SK-N-SH (cell line): ENCODE measurements around the gene LAMB1. TPM values are rescaled to one million over a fixed set of nuclear protein-coding genes. Genes with fewer than 3 reads are reported as not detected.

Experiments
- CTCF ChIA-PET: fragments of 300-600, 350-600 bp; formaldehyde crosslinking; extraction: SDS; loops from one replicate; lab custom pipeline; 2021; lab: Yijun Ruan, JAX
- POLR2A ChIA-PET: fragments of 350-600 bp; sonication (Branson Sonifier 250); formaldehyde crosslinking; extraction: SDS; loops from one replicate; lab custom pipeline; 2020; ENCODE audit warnings: antibody characterized with exemption, inconsistent platforms; lab: Yijun Ruan, JAX
- DNase-seq: peaks from one replicate; pipeline ENCODE4 v3.0.0; 2012
- H2AFZ ChIP-seq: fragments of 200-600 bp; sonication (generic); 2 replicates; pipeline ENCODE4 v1.8.1; 2016; ENCODE audit warnings: antibody characterized with exemption, mild to moderate bottlenecking, low read depth
- H3F3A ChIP-seq: fragments of 200-600 bp; sonication (generic); replicated peaks from 2 replicates; pipeline ENCODE3; 2016; ENCODE audit warnings: antibody characterized with exemption, mild to moderate bottlenecking; ENCODE audit not compliant: insufficient read depth
- H3K27ac ChIP-seq, 2 experiments: fragments of 200-500 bp in 1 of 2; fragments of 200-600 bp in 1 of 2; sonication (Bioruptor generic) in 1 of 2; sonication (generic), shearing (Covaris generic) in 1 of 2; 2 replicates each; pipeline versions ENCODE4 v1.5.1 to v1.6.1; 2014 to 2016; ENCODE audit warnings: low read depth in 2 of 2, inconsistent platforms in 1 of 2, low read length in 1 of 2, mild to moderate bottlenecking in 1 of 2, mixed read lengths in 1 of 2
- H3K27me3 ChIP-seq: fragments of 200-600 bp; sonication (generic), shearing (Covaris generic); 2 replicates; pipeline ENCODE4 v1.6.1; 2016; ENCODE audit warnings: mixed run types; ENCODE audit not compliant: insufficient read depth
- H3K36me3 ChIP-seq, 2 experiments: fragments of 200-500 bp in 1 of 2; fragments of 200-600 bp in 1 of 2; sonication (Bioruptor generic) in 1 of 2; sonication (generic) in 1 of 2; replicated peaks in 1 of 2; 2 replicates each; pipeline versions ENCODE3 to v1.5.1; 2014 to 2016; ENCODE audit warnings: low read length in 1 of 2, mild to moderate bottlenecking in 1 of 2; ENCODE audit not compliant: insufficient read depth in 2 of 2, control insufficient read depth in 1 of 2
- H3K4me1 ChIP-seq, 2 experiments: fragments of 200-500 bp in 1 of 2; fragments of 200-600 bp in 1 of 2; sonication (Bioruptor generic) in 1 of 2; sonication (generic), shearing (Covaris generic) in 1 of 2; 2 replicates each; pipeline versions ENCODE4 v1.5.1 to v1.6.1; 2014 to 2016; ENCODE audit warnings: low read depth in 1 of 2, low read length in 1 of 2, mixed run types in 1 of 2; ENCODE audit not compliant: insufficient read depth in 2 of 2, control insufficient read depth in 1 of 2
- H3K4me2 ChIP-seq: fragments of 200-600 bp; sonication (generic), shearing (Covaris generic); 2 replicates; pipeline ENCODE4 v1.6.1; 2017; ENCODE audit warnings: mixed run types
- H3K4me3 ChIP-seq, 2 experiments: fragments of 200-500 bp in 1 of 2; fragments of 200-600 bp in 1 of 2; sonication (Bioruptor generic) in 1 of 2; sonication (generic), shearing (Covaris generic) in 1 of 2; 2 replicates each; pipeline versions ENCODE4 v1.5.1 to v1.8.1; 2014 to 2016; ENCODE audit warnings: low read depth in 2 of 2, inconsistent platforms in 1 of 2, low read length in 1 of 2, mild to moderate bottlenecking in 1 of 2, mixed read lengths in 1 of 2, moderate library complexity in 1 of 2
- H3K79me2 ChIP-seq: fragments of 200-600 bp; sonication (generic); 2 replicates; pipeline ENCODE4 v1.8.1; 2017; ENCODE audit warnings: mild to moderate bottlenecking; ENCODE audit not compliant: insufficient read depth
- H3K9ac ChIP-seq: fragments of 200-600 bp; sonication (generic); 2 replicates; pipeline ENCODE4 v1.6.1; 2017; ENCODE audit warnings: mixed run types
- H3K9me2 ChIP-seq: fragments of 200-600 bp; sonication (generic); 2 replicates; pipeline ENCODE4 v1.6.1; 2017; ENCODE audit warnings: mixed run types
- H3K9me3 ChIP-seq: fragments of 200-600 bp; sonication (generic); 2 replicates; pipeline ENCODE4 v1.6.1; 2017; ENCODE audit warnings: mixed run types, mild to moderate bottlenecking, moderate library complexity
- H4K20me1 ChIP-seq: fragments of 200-600 bp; sonication (generic); 2 replicates; pipeline ENCODE4 v1.6.1; 2017; ENCODE audit warnings: mild to moderate bottlenecking, mixed run types; ENCODE audit not compliant: insufficient read depth
- ELF1 ChIP-seq: IDR thresholded peaks from 2 replicates; pipeline ENCODE4 v1.4.0; 2012
- EP300 ChIP-seq, 2 experiments: IDR thresholded peaks; 2 replicates each; pipeline versions ENCODE4 v1.4.0 to v1.6.1; 2012; ENCODE audit warnings: borderline replicate concordance in 1 of 2, low read depth in 1 of 2, low read length in 1 of 2
- EZH2phosphoT487 ChIP-seq: fragments of 200-600 bp; sonication (generic); IDR thresholded peaks from 2 replicates; pipeline ENCODE4 v1.6.1; 2017; ENCODE audit warnings: low read depth, mixed run types, mild to moderate bottlenecking, antibody characterized with exemption, moderate library complexity, borderline replicate concordance
- JUND ChIP-seq: IDR thresholded peaks from 2 replicates; pipeline ENCODE4 v1.4.0; 2012
- MEF2A ChIP-seq: IDR thresholded peaks from 2 replicates; pipeline ENCODE4 v1.4.0; 2012; ENCODE audit warnings: low read depth, borderline replicate concordance
- MXI1 ChIP-seq: IDR thresholded peaks from 2 replicates; pipeline ENCODE4 v1.6.1; 2012; ENCODE audit warnings: mild to moderate bottlenecking, low read depth, low read length, improper control_type of control experiment
- NFIC ChIP-seq: IDR thresholded peaks from 2 replicates; pipeline ENCODE4 v1.4.0; 2012; ENCODE audit warnings: borderline replicate concordance
- NRF1 ChIP-seq: IDR thresholded peaks from 2 replicates; pipeline ENCODE4 v1.6.1; 2012; ENCODE audit warnings: low read depth, mild to moderate bottlenecking, low read length
- RAD21 ChIP-seq: IDR thresholded peaks from 2 replicates; pipeline ENCODE4 v1.6.1; 2012; ENCODE audit warnings: mild to moderate bottlenecking, low read length
- RFX5 ChIP-seq: IDR thresholded peaks from 2 replicates; pipeline ENCODE4 v1.6.1; 2012; ENCODE audit warnings: mild to moderate bottlenecking, improper control_type of control experiment, low read length
- RXRA ChIP-seq: IDR thresholded peaks from 2 replicates; pipeline ENCODE4 v1.4.0; 2012; ENCODE audit warnings: low read depth, mild to moderate bottlenecking, borderline replicate concordance
- SIN3A ChIP-seq: IDR thresholded peaks from 2 replicates; pipeline ENCODE4 v1.6.1; 2012; ENCODE audit warnings: low read depth, mild to moderate bottlenecking, low read length, moderate library complexity, borderline replicate concordance
- TAF1 ChIP-seq: IDR thresholded peaks from 2 replicates; pipeline ENCODE4 v1.6.1; 2012; ENCODE audit warnings: low read depth, mild to moderate bottlenecking, low read length, moderate library complexity, borderline replicate concordance
- TCF12 ChIP-seq: IDR thresholded peaks from 2 replicates; pipeline ENCODE4 v1.4.0; 2012
- WGBS: methylation state at CpG from one replicate; pipeline ENCODE4 v1.1.6; 2017; ENCODE audit warnings: low lambda C conversion rate; 5-methylcytosine and 5-hydroxymethylcytosine counted together
- polyA plus RNA-seq, 3 experiments: library from polyadenylated mRNA; depleted of rRNA; stranded (reverse); fragments of >200 nt; gene quantifications; 2 replicates each; pipeline ENCODE4 v1.2.3, GENCODE V29; 2012
- TF ChIP-seq, protein P1 (sequence below): fragments of 200-600 bp; sonication (generic); IDR thresholded peaks from 2 replicates; pipeline ENCODE4 v1.6.1; 2017; ENCODE audit warnings: antibody characterized with exemption, mild to moderate bottlenecking, moderate library complexity
- TF ChIP-seq, protein P2 (sequence below): IDR thresholded peaks from 2 replicates; pipeline ENCODE4; 2012
- TF ChIP-seq, protein P3 (sequence below): IDR thresholded peaks from 2 replicates; pipeline ENCODE4 v1.4.0; 2012; ENCODE audit warnings: low read depth

Gene LAMB1
- polyA plus RNA-seq, 1 of the 3 experiments (the other 2 are of a cell fraction) = 435 TPM

GRCh38 chr7:108014747-108015682, 12.1 kb upstream of the LAMB1 start (continued):
- TF ChIP-seq TAF1 (no peak), TCF12 (peak; percentile 87), ELF1 (no peak), EZH2phosphoT487 (no peak), NFIC (peak; percentile 18; the same call in 1 of the 2 replicates), MXI1 (no peak), RFX5 (no peak), MEF2A (no peak)
- TF ChIP-seq, protein P1, sequence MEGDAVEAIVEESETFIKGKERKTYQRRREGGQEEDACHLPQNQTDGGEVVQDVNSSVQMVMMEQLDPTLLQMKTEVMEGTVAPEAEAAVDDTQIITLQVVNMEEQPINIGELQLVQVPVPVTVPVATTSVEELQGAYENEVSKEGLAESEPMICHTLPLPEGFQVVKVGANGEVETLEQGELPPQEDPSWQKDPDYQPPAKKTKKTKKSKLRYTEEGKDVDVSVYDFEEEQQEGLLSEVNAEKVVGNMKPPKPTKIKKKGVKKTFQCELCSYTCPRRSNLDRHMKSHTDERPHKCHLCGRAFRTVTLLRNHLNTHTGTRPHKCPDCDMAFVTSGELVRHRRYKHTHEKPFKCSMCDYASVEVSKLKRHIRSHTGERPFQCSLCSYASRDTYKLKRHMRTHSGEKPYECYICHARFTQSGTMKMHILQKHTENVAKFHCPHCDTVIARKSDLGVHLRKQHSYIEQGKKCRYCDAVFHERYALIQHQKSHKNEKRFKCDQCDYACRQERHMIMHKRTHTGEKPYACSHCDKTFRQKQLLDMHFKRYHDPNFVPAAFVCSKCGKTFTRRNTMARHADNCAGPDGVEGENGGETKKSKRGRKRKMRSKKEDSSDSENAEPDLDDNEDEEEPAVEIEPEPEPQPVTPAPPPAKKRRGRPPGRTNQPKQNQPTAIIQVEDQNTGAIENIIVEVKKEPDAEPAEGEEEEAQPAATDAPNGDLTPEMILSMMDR = no peak
- TF ChIP-seq, protein P2, sequence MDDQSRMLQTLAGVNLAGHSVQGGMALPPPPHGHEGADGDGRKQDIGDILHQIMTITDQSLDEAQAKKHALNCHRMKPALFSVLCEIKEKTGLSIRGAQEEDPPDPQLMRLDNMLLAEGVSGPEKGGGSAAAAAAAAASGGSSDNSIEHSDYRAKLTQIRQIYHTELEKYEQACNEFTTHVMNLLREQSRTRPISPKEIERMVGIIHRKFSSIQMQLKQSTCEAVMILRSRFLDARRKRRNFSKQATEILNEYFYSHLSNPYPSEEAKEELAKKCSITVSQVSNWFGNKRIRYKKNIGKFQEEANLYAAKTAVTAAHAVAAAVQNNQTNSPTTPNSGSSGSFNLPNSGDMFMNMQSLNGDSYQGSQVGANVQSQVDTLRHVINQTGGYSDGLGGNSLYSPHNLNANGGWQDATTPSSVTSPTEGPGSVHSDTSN = peak; percentile 52
- TF ChIP-seq, all 33 proteins: peak for 8

- Histone ChIP-seq H3K4me2 (peak overlapping the region; percentile 54), H3K27me3 (no peaks in the 10 kb centered on the region), H3K4me1 (peaks cover 18 to 50% of the 10 kb centered on the region in 2 experiments), H3K79me2 (no peaks in the 10 kb centered on the region), H3K9me2 (no peaks in the 10 kb centered on the region), H3F3A (peaks cover 46% of the 10 kb centered on the region), H3K36me3 (no peaks in the 10 kb centered on the region), H3K4me3 (no peak overlapping the region), H2AFZ (no peak overlapping the region), H3K9me3 (no peaks in the 10 kb centered on the region), H3K27ac (peak overlapping the region in 1 of 2 experiments; percentile 95; a peak in 2 of 4 replicates), H4K20me1 (no peaks in the 10 kb centered on the region), H3K9ac (peak overlapping the region; percentile 53; the same call in 1 of the 2 replicates)
- ChIA-PET CTCF (interaction anchor here (0.9 to 5.6 kb wide), 6 partner anchors 8 to 135 kb away, joined by 3 to 31 read pairs (median 3); partner anchors contain the start of gene LAMB1), POLR2A (no interaction called here)
- DNase-seq = no peak
- TF ChIP-seq, protein P2 = no peak
- TF ChIP-seq JUND = no peak
- no peak for TF ChIP-seq TAF1
- TF ChIP-seq RAD21 = no peak
- no peak for TF ChIP-seq NRF1
- TF ChIP-seq MXI1 = no peak
- TF ChIP-seq SIN3A = no peak
- TF ChIP-seq, protein P3, sequence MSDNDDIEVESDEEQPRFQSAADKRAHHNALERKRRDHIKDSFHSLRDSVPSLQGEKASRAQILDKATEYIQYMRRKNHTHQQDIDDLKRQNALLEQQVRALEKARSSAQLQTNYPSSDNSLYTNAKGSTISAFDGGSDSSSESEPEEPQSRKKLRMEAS = no peak
- no peak for TF ChIP-seq ELF1
- no peak for TF ChIP-seq EP300 (IDR thresholded peaks at IDR 0.05; ENCODE audit: borderline replicate concordance in 1 of 2, low read depth in 1 of 2, low read length in 1 of 2)
- no peak for TF ChIP-seq RXRA
- 59% methylated on average over 2 of the region's 2 CpGs for WGBS
Measured at GRCh38 chr7:108014215-108014614, 11.3 kb upstream of the LAMB1 start.
